Measurements from ENCODE around the gene R3HDM2. TPM values are rescaled to one million over a fixed set of nuclear protein-coding genes. Genes with fewer than 3 reads are reported as not detected.

Gene R3HDM2
- total RNA-seq, 1 experiment from 2014 or later = 64.0 TPM

DNA sequence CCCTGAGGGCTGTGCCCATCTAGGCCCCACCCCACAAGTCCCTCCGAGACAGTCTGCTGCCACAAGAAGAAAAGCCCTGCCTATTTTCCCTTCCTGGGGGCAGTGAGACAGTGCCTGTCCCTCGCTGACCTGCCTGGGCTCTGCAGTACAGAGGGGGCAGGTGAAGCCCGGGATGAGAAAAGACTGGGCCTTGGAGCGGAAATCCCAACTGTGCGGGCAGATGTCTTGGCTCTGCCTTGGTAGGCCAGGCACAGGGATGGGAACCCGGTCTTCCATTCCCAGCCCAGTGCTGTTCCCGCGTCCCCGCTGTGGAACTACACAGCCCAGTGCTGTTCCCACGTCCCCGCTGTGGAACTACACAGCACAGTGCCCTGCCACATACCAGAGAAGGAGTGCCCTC, 227.1 kb downstream of the R3HDM2 start:
- DNase-seq (ENCODE audit: low spot score) = no peak
- no peaks in the 10 kb centered on the region for H3K4me1 ChIP-seq (ENCODE audit: insufficient read depth, low read length, poor library complexity, severe bottlenecking)
- H3K27ac ChIP-seq (ENCODE audit: low read depth, low read length, poor library complexity, severe bottlenecking) = no peak overlapping the region
- TF ChIP-seq, protein P1, sequence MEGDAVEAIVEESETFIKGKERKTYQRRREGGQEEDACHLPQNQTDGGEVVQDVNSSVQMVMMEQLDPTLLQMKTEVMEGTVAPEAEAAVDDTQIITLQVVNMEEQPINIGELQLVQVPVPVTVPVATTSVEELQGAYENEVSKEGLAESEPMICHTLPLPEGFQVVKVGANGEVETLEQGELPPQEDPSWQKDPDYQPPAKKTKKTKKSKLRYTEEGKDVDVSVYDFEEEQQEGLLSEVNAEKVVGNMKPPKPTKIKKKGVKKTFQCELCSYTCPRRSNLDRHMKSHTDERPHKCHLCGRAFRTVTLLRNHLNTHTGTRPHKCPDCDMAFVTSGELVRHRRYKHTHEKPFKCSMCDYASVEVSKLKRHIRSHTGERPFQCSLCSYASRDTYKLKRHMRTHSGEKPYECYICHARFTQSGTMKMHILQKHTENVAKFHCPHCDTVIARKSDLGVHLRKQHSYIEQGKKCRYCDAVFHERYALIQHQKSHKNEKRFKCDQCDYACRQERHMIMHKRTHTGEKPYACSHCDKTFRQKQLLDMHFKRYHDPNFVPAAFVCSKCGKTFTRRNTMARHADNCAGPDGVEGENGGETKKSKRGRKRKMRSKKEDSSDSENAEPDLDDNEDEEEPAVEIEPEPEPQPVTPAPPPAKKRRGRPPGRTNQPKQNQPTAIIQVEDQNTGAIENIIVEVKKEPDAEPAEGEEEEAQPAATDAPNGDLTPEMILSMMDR (conservative IDR thresholded peaks at IDR 0.05; ENCODE audit: low read depth, low read length) = no peak
- TF ChIP-seq EZH2 (IDR thresholded peaks at IDR 0.05; ENCODE audit: borderline replicate concordance, low read depth, low read length, poor library complexity, severe bottlenecking) = no peak
- H3K27me3 ChIP-seq (replicated peaks; ENCODE audit: insufficient read depth, low read depth, low read length, poor library complexity) = no peaks in the 10 kb centered on the region
- no TSS peak for BruUV-seq (replicated peaks)
- peaks cover 9% of the 10 kb centered on the region for H3K36me3 ChIP-seq (ENCODE audit: insufficient read depth, low read length, poor library complexity, severe bottlenecking)
- intact Hi-C loops (cut with micrococcal nuclease; ENCODE audit: unreplicated experiment) = no loop called here
- POLR2A ChIA-PET (ENCODE audit: low non-redundant PET) = no interaction called here
- H3K4me3 ChIP-seq (ENCODE audit: low read depth, low read length, poor library complexity, severe bottlenecking) = no peak overlapping the region
- no peaks in the 10 kb centered on the region for H3K9me3 ChIP-seq (ENCODE audit: low read depth, low read length, poor library complexity, severe bottlenecking)
- CTCF ChIA-PET = no interaction called here

Other genes starting within 250 kb of the R3HDM2 start
- gene NXPH4, start 214.2 kb downstream of the R3HDM2 start, total RNA-seq (2021) = 4.8 and 6.0 TPM in 2 replicates
- 274 and 310 TPM in 2 replicates for gene SHMT2, start 201.3 kb downstream of the R3HDM2 start, total RNA-seq (2021)
- 7.0 and 8.4 TPM in 2 replicates for gene STAC3, start 179.9 kb downstream of the R3HDM2 start, total RNA-seq (2021)
- not detected in 2 replicates for gene INHBC, start 3.7 kb upstream of the R3HDM2 start, total RNA-seq (2021)
- gene INHBE, start 24.3 kb upstream of the R3HDM2 start, total RNA-seq (2021) = 0.62 and 0.94 TPM in 2 replicates
- 22.4 and 22.6 TPM in 2 replicates for gene GLI1, start 28.7 kb upstream of the R3HDM2 start, total RNA-seq (2021)
- gene ARHGAP9, start 48.8 kb upstream of the R3HDM2 start, total RNA-seq (2021) = 0.52 and 0.87 TPM in 2 replicates
- gene MARS1, start 57.0 kb upstream of the R3HDM2 start, total RNA-seq (2021) = 467 and 504 TPM in 2 replicates
- gene DDIT3, start 89.5 kb upstream of the R3HDM2 start, total RNA-seq (2021) = 61.9 and 65.6 TPM in 2 replicates
- gene MBD6, start 91.8 kb upstream of the R3HDM2 start, total RNA-seq (2021) = 140 and 150 TPM in 2 replicates
- 121 and 129 TPM in 2 replicates for gene DCTN2, start 116.1 kb upstream of the R3HDM2 start, total RNA-seq (2021)
- gene KIF5A, start 119.0 kb upstream of the R3HDM2 start, total RNA-seq (2021) = 2.1 and 3.3 TPM in 2 replicates
- gene PIP4K2C, start 160.1 kb upstream of the R3HDM2 start, total RNA-seq (2021) = 34.9 and 35.4 TPM in 2 replicates
- 61.7 and 65.9 TPM in 2 replicates for gene DTX3, start 173.8 kb upstream of the R3HDM2 start, total RNA-seq (2021)
- 20.9 and 32.5 TPM in 2 replicates for gene ARHGEF25, start 180.4 kb upstream of the R3HDM2 start, total RNA-seq (2021)
- 34.5 and 39.0 TPM in 2 replicates for gene B4GALNT1, start 202.2 kb upstream of the R3HDM2 start, total RNA-seq (2021)

Data from A673 (cell line).